GM21786 (cell line): Measurements from ENCODE around the gene DMAC2L.

Experiments used
- ATAC-seq: cut with Tn5 transposase; IDR thresholded peaks from one replicate; pipeline ENCODE4 v1.9.1; 2021; ENCODE audit not compliant: unreplicated experiment

Gene DMAC2L

DNA sequence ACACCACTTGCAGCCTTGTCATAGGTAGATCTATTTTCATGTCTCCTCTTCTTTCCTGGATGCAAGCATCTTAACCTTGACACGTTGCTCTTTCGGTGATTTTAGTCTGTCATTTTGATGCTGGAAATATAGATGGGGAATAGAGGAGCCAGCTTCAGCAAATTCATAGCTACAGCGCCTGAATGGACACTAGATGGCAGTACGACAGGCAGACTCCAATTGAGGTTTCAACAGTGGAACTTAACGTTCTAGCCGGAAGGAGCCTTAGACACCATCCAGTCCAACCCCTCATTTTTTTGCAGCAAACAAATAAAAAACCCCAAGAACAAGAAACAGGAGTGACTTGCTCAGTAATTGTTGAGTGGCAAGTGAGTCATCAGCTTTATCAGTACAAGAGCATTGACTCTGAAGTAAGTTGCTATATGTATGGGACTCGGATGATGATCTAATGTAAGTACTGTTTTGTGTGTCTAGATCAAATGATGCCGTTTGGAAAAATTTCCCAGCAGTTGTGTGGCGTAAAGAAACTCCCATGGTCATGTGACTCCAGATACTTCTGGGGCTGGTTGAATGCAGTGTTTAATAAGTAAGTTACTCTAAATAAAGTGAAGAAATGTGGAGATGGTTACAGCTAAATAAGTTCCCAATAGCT is 9.0 kb downstream of the DMAC2L start:
- peak; percentile 88 for ATAC-seq

DNA sequence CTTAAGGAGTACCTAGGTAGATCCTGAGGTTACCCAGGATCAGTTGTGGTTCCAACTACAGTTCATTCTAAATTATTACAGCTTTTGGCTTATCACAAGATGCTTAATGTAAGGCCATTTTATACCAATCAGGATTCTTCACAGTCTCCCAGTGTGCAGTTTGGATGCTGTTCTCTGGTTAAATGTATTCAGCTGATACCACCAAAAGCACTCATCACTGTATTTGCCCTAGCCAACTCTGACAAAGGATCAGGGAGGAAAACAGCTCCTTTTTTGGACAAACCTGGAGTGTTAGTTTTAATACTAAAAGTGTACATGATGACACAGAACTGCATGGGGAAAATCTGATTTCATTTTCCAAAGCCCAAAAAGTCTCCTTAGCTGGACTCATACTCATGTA is 19.5 kb downstream of the DMAC2L start:
- ATAC-seq, result no peak

DNA sequence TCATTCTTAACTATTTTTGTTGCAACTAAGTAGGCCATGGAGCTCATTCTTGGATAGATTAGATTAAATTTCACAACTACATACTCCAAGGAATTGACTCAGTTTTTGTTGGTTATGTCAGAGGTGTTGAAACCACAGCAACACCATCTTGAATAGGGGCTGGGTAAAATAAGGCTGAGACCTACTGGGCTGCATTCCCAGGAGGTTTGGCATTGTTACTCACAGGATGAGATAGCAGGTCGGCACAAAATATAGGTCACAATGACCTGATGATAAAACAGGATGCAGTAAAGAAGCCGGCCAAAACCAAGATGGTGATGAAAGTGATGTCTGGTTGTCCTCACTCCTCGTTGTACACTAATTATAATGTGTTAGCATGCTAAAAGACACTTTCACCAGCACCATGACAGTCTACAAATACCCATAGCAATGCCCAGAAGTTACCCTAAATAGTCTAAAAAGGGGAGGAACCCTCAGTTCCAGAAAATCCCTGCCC is 20.9 kb downstream of the DMAC2L start:
- no peak for ATAC-seq

DNA sequence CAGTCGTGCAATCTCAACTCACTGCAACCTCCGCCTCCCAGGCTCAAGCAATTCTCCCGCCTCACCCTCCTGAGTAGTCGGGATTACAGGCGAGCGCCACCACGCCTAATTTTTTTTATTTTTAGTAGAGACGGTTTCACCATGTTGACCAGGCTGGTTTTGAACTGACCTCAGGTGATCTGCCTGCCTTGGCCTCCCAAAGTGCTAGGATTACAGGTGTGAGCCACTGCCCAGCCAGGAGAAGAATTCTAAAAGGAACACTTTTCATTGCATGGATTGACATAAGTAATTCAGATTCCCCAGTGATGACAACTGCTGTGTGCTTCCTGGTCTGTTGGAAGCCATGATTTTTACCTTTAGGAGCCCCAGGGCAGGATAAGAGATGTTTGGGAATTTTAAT is 22.1 kb downstream of the DMAC2L start:
- no peak for ATAC-seq

DNA sequence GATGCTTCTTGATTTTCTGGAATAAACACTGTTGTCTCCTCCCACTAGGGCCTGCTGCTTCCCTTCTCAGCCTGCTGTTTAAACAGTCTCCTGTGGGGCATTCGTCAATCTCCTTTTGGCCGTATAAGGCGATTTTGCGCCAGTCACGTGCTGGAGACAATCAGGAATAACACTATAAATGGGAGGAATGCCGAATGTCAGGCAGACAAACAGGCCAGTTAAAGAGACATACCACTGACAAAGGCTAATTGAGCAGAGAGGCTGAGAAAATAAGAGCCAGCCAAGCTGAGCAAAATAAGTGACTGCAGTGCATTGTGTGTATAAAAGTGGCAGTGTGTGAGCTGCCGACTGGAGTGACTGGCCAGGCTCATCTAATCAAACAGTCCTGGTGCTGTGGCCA is 23.3 kb downstream of the DMAC2L start:
- ATAC-seq, result no peak

DNA sequence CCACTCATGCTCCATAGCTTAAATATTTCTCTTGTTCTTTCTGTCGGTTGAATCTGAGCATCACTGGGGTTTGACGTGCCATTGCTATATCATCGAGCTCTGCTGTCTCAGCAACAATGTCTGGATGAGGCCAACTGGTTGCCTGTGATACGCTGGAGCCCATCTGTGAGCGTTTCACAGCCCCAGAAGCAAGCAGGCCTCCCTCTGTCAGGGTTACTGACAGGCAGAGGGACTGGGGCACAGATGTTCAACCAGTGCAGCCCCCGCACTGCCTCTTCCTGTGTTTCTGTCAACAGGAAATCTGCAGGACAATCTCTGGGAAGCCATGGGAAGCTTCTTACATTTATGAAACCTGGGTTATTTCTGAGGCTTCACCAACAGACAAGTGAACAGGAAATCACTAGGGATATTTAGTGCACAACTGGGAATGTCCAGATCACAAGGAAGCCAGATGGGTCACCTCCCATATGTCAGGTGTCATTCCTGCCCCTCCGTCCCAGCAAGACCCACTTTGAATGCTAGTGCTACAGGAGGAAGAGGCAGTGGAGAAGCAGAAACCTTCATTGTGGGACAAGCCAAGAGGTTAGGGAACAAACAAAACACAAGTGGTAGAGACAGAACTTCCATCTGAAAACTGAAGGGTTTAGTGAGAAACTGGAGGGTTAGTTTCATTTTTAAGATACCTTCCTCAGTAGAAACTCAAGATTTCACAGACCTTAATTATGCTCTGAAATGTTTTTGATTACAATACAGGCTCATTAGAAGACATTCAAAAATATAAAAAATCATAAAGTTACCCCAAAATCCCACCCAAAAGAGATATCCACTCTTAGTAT is 24.1 kb downstream of the DMAC2L start:
- peak; percentile 35 for ATAC-seq

DNA sequence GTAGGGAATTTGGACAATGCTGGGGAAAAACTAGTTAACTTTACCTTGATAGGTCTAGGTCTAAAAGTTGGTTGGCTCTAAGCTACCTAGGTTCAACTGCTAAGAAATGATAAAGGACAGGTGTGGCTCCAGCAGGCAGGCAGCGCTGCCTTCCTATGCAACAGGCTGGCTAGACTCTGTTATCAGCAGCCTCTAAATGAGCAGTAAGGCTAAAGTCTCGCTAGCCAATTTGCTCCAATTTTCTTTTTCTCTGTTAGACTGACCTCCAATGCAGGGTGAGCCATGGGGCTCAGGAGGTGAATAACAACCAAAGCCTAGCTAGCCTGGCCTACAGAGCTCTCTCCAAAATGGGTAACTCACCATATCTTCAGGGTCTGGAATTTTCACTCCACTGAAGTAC is 26.5 kb downstream of the DMAC2L start:
- no peak for ATAC-seq

DNA sequence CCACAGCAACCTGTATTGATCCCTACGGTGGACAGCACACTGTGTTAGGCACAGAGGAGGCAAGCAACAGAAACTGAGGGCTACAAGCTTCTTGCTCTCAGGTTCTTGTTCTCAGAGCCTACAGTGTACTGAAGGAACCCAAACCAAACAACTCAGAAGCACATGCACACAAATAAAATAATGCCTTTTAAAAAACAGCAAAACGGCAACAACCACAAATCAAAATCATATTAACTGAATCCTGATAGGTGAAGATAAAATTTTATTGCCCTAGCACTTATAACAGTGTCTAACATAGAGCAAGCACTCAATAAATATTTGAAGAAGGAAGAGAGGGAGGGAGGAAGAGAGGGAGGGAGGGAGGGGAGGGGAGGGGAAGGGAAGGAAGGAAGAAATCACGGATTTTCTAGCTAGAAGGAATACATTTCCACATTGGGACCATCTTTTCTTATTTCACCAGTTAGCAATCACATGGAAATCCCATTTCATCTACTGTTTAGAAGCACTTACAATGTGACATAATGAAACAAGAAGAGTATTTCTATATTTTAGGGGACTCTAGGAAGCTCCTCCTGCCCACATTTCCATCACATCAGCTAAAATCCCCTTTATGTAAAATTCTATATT is 27.2 kb downstream of the DMAC2L start:
- no peak for ATAC-seq

DNA sequence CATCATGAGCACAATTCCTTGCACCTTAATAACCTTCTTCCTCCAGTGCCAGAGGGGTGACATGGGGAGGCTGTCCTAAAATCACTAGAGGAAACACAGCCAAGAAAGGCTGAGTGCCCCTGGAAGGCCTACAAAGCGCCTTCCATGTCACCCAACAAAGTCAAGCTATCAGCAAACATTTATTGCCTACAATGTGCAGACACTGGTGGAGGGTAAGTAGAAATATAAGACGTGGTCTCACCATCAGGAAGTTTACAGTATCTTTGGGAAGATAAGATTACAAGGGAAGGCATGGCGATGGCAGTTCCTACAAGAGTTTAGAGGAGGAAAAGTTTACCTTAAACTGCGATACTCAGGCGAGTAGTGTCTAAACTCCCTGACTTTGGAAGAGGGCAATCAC is 27.9 kb downstream of the DMAC2L start:
- ATAC-seq, result no peak

DNA sequence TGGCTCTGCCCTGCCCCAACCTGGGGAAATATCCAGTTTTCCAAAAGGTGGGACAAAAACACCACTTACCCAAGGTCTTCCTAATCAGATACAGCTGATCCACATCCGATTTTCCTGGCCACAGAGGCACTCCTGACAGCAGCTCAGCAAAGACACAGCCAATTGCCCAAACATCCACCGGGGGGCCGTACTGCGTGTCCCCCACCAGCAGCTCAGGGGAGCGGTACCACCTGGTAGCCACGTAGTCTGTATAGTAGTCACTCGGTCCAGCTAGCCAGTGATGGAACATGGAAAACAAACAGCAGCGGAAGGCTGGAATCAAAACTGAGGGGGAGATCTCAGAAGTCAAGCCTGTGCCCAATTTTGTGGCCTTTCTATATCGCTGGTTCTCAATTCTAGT is 28.8 kb downstream of the DMAC2L start:
- no peak for ATAC-seq

DNA sequence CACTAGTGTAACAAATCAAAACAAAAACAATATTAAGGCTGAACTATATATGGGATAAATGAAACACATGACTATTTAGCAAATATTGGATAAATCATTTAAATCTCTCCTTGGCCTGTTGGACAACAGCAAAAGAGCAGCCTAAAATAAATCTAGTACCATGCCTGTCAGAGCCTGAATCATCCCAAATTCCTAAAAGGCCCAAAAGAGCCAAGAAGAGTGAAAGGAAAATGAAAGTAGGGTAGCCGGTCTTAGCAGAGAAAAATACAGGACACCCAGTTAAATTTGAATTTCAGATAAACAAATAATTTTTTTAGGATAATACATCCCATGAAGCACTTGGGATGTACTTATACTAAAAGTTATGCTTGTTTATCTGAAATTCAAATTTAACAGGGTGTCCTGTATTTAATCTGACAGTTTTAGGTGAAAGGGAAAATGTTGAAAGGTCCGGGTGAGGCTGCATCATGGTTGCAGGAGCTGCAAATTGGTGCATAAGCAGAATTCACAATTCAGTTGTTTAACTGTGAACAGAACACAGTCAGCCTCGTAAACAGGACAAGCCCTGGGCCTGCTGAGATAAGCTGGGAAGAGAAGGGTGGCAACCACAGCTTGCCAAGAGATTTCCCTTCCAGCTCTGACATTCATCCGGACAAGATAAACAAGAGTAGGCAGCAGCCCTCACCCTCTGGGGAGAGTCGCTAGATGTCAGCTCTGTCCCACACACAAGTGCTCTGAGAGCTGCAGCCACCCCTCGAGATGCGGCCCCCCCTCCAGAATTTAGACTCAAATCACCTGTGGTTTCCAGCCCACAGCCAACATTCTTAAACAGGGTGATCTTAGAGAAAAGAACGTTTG is 30.3 kb downstream of the DMAC2L start:
- ATAC-seq, result peak; percentile 52

DNA sequence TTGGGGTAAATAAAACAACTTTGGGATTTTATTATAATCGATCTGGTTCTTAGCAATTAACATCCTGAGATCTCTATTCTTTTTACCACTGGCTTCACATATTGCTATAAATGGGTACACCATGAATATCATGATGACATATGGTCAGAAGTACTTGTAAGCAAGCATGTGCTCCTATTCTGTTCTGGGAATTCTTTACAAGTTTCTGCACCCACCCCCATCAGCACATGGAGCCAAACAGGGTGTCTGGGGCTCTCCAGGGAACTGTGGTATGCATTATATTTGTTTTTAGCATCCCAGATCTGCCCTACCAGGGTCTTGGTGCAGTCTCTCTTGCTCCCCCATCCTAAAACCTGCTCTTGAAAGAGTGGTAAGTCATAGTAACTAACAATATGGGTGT is 31.3 kb downstream of the DMAC2L start:
- no peak for ATAC-seq

DNA sequence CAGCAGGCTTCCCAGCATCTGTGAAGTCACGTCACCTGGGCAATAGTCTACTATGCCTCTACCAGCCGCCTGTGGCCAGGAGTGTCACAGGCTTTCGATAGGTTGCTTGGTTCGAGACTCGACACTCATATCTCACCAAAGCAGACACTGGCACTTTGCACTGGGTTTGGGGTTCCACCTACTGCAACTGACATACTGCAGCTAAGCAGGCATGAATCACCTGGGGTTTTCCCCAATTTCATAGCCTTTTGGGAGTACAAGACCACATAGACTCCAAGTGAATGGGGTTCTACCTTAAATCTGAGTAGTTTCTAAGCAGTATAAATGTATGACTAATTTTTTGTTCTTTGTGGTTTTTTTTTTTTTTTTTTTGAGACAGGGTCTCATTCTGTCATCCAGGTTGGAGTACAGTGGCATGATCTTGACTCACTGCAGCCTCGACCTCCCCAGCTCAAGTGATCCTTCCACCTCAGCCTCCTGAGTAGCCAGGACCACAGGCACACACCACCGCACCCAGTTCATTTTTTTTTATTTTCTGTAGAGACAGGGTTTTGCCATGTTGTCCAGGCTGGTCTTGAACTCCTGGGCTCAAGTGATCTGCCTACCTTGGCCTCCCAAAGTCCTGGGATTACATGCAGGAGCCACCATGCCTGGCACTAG is 32.1 kb downstream of the DMAC2L start:
- ATAC-seq, result peak; percentile 95

DNA sequence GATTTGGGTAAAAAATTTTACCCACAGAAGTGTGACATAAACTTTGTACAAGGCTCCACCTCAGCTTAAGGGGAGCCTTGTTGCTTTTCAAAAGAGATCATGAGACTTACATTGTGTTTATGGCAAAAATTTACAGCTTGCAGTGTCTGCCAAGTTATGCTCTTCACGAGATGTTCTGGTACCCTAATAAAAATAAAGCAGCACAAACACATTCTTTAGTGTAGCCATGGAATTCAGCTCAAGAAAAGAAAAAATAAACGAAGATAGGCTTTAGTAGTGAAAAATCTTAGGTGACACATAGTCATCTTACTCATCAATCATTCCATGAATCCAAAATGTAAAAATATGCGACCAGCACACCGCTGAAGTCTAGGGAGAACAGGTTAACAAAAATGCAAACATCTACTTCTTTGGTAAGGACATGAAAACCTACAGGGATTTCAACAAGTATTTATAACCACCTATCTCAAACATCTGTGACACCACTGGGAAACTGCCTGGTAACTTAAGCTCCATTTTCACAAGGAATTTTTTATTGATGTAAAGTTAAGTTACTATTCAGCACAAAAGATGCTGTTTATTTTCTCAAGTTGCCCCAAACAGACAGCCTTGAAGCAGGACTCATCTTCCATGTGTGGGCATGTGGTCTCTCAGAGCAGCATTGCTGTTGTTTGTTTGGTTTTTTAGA is 32.9 kb downstream of the DMAC2L start:
- no peak for ATAC-seq

DNA sequence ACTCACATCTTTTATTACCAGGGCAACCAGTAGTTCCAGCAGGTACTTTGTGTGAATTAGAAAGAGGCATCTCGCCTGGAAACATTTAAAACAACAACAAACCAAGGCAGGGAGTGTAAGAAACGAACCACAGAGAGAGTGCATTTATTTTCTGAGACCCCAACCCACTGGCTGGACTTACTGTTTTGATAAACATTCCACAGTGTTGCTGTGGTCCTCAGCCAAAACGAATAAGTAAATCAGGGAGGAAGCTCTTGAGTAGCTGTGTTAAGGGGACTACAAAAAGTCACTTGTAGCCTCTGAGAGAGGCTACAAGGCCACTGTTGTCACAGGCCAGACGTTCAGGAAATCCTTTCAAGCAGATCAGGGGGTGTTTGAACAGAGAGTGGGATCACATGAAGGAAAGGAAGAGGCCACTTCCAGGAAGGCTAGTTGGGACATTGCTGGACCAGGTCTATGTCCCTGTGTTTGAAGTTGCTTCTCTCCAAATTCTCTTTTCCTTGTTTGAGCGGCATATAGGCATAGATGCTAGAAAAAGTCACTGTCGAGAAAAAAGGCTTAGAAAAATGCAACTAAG is 33.8 kb downstream of the DMAC2L start:
- ATAC-seq, result no peak

DNA sequence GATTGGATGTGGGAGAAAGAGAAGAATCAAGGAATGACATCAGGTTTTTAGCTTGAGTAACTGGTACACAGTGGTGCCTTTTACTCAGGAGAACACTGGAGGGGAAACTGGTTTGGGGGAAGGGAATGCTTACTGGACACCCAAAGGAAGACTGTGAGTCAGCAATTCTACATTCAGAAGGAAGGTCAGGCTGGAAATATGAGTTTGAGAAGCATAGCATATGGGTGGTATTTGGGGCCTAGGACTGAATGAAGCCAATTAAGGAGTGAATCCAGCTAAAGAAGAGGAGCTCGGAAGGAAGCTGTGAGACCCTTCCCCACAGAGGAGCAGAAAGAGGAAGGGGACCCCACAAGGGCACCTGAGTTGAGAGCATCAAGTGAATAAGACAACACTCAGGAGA is 35.4 kb downstream of the DMAC2L start:
- ATAC-seq, result no peak

DNA sequence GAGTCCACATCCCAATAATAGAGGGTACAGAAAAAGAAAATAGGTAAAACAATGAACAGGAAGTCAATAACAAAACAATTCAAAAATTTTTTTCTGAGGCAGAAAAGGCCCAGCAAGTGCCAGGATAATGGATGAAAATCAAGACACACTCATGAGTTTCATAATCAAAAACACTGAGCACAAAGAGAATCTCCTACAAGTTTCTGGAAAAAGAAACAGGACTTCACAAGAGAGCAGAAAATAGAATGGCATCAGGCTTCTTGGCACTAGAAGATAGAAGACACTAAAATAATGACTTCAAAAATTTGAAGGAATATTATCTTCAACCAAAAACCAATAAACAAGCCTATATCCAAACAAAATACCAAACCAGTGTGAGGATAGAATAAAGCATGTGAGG is 36.8 kb downstream of the DMAC2L start:
- no peak for ATAC-seq

DNA sequence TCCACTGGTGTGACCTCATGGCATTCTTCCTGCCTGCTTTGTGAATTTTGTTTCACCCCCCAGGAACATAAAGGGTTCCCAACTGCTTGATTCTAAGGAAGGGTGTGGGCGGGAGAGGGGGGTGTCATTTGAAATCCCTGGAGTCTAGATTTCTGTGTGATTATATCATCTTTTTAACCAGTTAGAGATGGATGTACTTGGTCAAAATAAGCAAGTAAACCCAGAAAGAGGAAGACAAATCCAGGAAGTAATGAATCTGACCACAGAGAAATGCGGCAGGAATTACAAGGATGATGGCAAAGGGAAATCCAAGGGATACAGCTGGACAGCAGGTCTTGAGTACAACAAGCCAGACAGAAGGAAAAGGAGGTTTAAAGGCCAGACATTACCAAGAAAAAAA is 38.9 kb downstream of the DMAC2L start:
- no peak for ATAC-seq

DNA sequence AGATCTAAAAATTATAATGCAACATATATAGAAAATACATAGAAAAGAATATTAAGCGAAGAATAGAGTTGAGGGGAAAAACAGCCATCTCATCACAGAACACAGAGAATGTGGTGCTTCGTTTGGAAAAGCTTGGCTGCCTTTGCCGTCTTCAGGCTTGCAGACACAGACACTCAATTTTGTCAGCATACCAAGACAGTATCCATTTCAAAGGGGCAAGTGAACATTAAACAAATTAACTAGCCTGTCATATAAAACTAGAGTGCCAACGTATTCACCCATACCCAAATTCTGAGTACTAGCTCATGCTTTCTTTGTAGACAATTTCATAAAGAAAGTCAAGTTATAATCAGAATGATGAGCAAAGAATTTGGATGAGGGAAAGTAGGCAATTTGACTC is 40.5 kb downstream of the DMAC2L start:
- ATAC-seq, result no peak

DNA sequence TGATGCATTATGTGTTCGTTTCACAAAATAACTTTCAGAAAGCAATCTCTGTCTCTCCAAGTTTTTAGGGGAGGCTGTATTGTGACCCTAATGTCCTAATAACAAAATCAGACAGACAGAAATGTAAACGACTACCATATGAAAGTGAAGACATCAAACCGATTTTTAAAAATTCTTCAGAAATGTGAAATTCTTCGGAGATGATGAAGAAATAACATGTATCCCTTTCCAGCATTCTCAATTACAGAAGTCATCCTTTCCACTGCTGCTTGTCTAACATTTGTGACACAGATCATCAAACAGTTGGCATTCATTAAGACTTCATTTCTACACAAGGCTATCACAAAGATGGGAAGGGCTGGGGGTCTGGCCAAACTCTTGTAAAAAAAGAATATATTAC is 41.0 kb downstream of the DMAC2L start:
- ATAC-seq, result no peak
